Memory B cell (primary cell): ENCODE results near the gene SUFU.

Experiments
- ATAC-seq: fragments of 150-1000 bp; cut with Tn5 transposase; 2 replicates; pipeline ENCODE4 v1.10.0; 2021; ENCODE audit warnings: low read depth, mild to moderate bottlenecking, moderate library complexity
- DNase-seq, 2 donors: peaks; one replicate each; pipeline ENCODE4 v3.0.0; 2022; ENCODE audit warnings: low spot score in 2 of 2
- H3K27ac Mint-ChIP-seq: one replicate; pipeline ENCODE4 v1.8.0; 2022; ENCODE audit warnings: mild to moderate bottlenecking, moderate library complexity, mixed read lengths
- H3K27me3 Mint-ChIP-seq: one replicate; pipeline ENCODE4 v1.8.0; 2022; ENCODE audit warnings: mixed read lengths
- H3K36me3 Mint-ChIP-seq: one replicate; pipeline ENCODE4 v1.8.0; 2022; ENCODE audit warnings: mild to moderate bottlenecking, mixed read lengths
- H3K4me1 Mint-ChIP-seq: one replicate; pipeline ENCODE4 v1.8.0; 2022; ENCODE audit warnings: mixed read lengths
- H3K4me3 Mint-ChIP-seq: one replicate; pipeline ENCODE4 v1.8.0; 2022; ENCODE audit warnings: mild to moderate bottlenecking, moderate library complexity, mixed read lengths
- H3K9me3 Mint-ChIP-seq: one replicate; pipeline ENCODE4 v1.8.0; 2022; ENCODE audit warnings: mixed read lengths

Gene SUFU

DNA sequence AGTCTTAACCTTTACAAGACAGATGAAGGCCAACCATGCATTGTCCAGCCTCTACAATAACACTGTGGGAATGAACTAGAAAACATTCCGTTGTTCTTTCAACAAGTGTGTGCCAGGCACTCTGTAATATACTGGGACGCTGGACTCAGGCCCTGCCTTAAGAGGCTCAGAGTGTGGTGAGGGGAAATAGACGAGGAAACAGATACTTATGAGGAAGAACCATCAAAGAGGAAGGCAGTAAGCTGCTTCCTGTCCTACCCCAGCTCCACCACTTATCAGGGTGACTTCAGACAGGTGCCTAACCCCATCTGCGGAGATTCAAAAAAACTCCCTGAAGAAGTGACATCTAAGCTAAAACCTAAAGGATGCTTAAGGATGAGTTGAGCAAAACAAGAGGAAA lies 131.6 kb downstream of the SUFU start:
- Mint-ChIP-seq H3K9me3 (no peaks in the 10 kb centered on the region), H3K36me3 (peaks cover 7% of the 10 kb centered on the region), H3K27me3 (no peaks in the 10 kb centered on the region), H3K27ac (peak overlapping the region; percentile 85), H3K4me1 (peaks cover 15% of the 10 kb centered on the region), H3K4me3 (no peak overlapping the region)
- ATAC-seq, result peak; percentile 97
- peak in 1 of 2 donors; percentile 25 for DNase-seq

GRCh38 chr10:102639537-102639936 lies 135.8 kb downstream of the SUFU start:
- ATAC-seq (no peak), DNase-seq (no peak)
- no peak overlapping the region for H3K27ac Mint-ChIP-seq
- peaks cover 11% of the 10 kb centered on the region for H3K4me1 Mint-ChIP-seq
- no peaks in the 10 kb centered on the region for H3K9me3 Mint-ChIP-seq
- no peak overlapping the region for H3K4me3 Mint-ChIP-seq
- no peaks in the 10 kb centered on the region for H3K27me3 Mint-ChIP-seq
- no peaks in the 10 kb centered on the region for H3K36me3 Mint-ChIP-seq

- ATAC-seq, result no peak
- peak overlapping the region; percentile 94 for H3K27ac Mint-ChIP-seq
- H3K36me3 Mint-ChIP-seq, result peaks cover 2% of the 10 kb centered on the region
- H3K27me3 Mint-ChIP-seq, result no peaks in the 10 kb centered on the region
- DNase-seq, result no peak
- no peaks in the 10 kb centered on the region for H3K9me3 Mint-ChIP-seq
- H3K4me1 Mint-ChIP-seq, result peaks cover 8% of the 10 kb centered on the region
- peak overlapping the region; percentile 88 for H3K4me3 Mint-ChIP-seq
Observed at GRCh38 chr10:102641402-102641801, 137.6 kb downstream of the SUFU start.

DNA sequence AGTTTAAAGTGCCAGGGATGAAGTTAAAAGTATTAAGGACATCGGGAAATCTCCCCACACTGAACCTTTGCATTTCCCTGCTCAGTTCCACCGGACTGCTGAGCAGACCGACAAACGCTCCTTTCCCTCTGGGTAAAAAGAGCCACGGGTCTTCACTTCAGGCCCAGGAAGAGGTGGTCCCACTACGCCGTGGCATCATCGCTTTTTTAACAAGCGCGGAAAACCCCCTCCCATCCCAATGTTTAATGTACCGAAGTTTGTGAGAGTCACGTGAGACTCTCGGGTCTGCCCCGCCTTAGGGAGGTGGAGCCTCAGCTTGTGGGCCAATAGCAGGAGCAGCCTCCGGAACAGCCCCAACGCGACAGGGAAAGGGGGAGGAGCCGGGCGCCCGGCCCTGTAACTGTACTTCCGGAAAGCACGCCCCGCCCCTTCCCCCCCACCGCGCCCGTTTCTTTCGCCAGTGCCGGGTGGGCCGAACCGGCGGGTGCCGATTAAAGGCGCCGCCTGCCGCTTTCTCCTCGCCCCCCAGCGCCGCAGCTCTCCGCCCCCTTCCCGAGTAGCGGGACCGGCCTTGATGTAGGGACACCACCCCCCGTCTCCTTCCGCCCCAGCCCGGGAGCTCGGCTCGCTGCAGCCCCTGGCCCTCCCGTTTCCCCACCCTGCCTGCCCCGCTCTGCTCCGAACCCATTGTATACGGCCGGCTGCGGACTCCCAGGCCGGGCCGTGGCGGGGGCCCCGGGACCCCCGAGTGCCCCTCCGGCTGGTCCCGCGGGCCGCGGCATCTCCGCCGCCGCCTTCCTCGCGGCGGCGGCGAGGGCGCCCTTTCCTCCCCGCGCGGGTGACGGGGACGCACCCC lies 138.3 kb downstream of the SUFU start:
- Mint-ChIP-seq H3K27ac (peak overlapping the region; percentile 94), H3K27me3 (no peaks in the 10 kb centered on the region), H3K4me1 (peaks cover 13% of the 10 kb centered on the region), H3K9me3 (no peaks in the 10 kb centered on the region), H3K36me3 (peaks cover 2% of the 10 kb centered on the region), H3K4me3 (peak overlapping the region; percentile 93)
- DNase-seq (peak; percentile 83 to 92), ATAC-seq (peak; percentile 70)

DNA sequence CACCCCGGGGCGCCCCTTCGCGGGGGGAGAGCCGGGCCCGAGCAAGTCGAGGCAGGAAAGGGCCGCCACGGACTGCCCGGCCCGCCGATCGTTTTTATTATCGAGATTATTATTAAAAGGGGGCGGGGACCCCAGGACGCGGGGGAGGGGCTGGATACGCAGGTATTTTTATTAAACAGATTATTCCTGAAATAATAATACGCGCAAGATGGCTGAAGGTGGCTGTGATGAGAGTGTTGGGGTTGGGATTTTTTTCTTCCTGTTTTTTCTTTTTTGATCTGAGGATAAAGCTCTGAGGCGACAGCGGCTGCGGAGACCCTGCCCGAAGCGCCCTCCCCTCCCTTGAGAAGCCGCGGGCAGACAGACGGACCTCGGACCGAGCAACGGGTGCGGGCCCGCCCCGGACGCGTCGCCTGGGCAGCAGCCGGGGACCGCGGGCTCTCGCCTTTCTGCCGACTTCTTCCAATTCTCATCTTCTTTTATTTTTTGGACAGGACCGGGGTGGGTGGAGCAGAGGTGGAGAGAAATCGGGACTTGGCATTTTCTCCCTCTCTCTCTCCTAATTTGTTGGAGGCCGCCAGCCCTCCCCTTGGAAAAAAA lies 139.1 kb downstream of the SUFU start:
- peaks cover 2% of the 10 kb centered on the region for H3K36me3 Mint-ChIP-seq
- no peak for ATAC-seq
- peak overlapping the region; percentile 93 for H3K4me3 Mint-ChIP-seq
- DNase-seq, result peak; percentile 37 to 41
- H3K27ac Mint-ChIP-seq, result peak overlapping the region; percentile 84
- peaks cover 19% of the 10 kb centered on the region for H3K4me1 Mint-ChIP-seq
- H3K9me3 Mint-ChIP-seq, result no peaks in the 10 kb centered on the region
- H3K27me3 Mint-ChIP-seq, result no peaks in the 10 kb centered on the region

- Mint-ChIP-seq H3K4me3 (peak overlapping the region; percentile 93), H3K36me3 (peaks cover 2% of the 10 kb centered on the region), H3K4me1 (peaks cover 25% of the 10 kb centered on the region), H3K27me3 (no peaks in the 10 kb centered on the region), H3K27ac (peak overlapping the region; percentile 84), H3K9me3 (no peaks in the 10 kb centered on the region)
- no peak for DNase-seq
- ATAC-seq, result no peak
Observed at GRCh38 chr10:102643336-102644065, 139.7 kb downstream of the SUFU start.

DNA sequence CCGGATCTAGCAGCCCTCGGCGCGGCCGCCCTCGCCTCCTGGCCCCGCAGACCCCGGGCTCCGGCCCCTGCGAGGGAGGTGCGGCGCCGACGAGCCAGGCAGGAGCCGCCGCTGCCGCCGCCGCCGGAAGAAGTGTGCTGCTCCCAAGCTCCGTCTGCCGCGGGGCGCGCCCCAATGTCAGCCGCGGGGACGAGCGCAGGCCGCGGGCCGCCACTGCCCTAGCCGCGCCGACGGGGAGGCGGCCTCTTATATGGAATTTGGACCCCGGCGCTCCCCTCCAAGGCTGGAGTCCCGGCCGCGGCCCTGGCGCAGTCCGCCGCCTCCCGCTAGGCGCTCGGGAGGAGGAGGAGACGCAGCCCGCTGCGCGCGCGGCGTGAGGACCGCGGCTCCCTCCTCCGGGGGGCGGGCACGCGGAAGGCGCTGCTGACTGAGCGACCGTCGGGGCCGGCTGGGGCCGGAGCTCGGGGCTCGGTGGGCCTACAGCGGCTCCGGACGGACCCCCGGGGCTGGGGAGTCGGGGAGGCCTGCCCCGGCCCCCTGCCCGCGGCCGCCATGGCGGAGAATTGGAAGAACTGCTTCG lies 140.4 kb downstream of the SUFU start, which contains the start of gene TRIM8:
TRIM8 (plus strand) TSS at position 414 of the 580 bp plus-strand sequence; CDS start at position 553, 139 bp downstream.
- Mint-ChIP-seq H3K27me3 (no peaks in the 10 kb centered on the region), H3K4me1 (peaks cover 32% of the 10 kb centered on the region), H3K27ac (peak within 1 kb of the TSS; percentile 97), H3K36me3 (peaks cover 2% of the 10 kb centered on the region), H3K9me3 (no peaks in the 10 kb centered on the region), H3K4me3 (peak within 1 kb of the TSS; percentile 96)
- DNase-seq, result peak; percentile 41 to 71
- no peak for ATAC-seq

DNA sequence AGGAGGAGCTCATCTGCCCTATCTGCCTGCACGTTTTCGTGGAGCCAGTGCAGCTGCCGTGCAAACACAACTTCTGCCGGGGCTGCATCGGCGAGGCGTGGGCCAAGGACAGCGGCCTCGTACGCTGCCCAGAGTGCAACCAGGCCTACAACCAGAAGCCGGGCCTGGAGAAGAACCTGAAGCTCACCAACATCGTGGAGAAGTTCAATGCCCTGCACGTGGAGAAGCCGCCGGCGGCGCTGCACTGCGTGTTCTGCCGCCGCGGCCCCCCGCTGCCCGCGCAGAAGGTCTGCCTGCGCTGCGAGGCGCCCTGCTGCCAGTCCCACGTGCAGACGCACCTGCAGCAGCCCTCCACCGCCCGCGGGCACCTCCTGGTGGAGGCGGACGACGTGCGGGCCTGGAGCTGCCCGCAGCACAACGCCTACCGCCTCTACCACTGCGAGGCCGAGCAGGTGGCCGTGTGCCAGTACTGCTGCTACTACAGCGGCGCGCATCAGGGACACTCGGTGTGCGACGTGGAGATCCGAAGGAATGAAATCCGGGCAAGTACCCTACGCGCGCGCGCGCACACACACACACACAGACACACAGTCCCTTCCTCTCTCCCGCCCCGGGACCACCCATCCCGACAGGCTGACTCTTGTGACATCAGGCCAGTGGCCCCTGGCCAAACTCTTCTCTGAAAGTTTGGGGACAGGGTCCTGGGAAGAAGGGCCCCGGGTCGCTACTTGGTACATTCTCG lies 141.0 kb downstream of the SUFU start:
- Mint-ChIP-seq H3K9me3 (no peaks in the 10 kb centered on the region), H3K4me1 (peaks cover 36% of the 10 kb centered on the region), H3K36me3 (peaks cover 2% of the 10 kb centered on the region), H3K27me3 (no peaks in the 10 kb centered on the region), H3K4me3 (peak overlapping the region; percentile 96), H3K27ac (peak overlapping the region; percentile 97)
- ATAC-seq (peak; percentile 58), DNase-seq (peak; percentile 85 to 86)

- Mint-ChIP-seq H3K27ac (peak overlapping the region; percentile 97), H3K4me3 (peak overlapping the region; percentile 96), H3K27me3 (no peaks in the 10 kb centered on the region), H3K9me3 (no peaks in the 10 kb centered on the region), H3K4me1 (peaks cover 40% of the 10 kb centered on the region), H3K36me3 (peaks cover 2% of the 10 kb centered on the region)
- DNase-seq (peak in 1 of 2 donors; percentile 21), ATAC-seq (peak; percentile 0)
Observed at GRCh38 chr10:102645388-102645740, 141.6 kb downstream of the SUFU start.

- no peaks in the 10 kb centered on the region for H3K27me3 Mint-ChIP-seq
- peak overlapping the region; percentile 96 for H3K4me3 Mint-ChIP-seq
- no peaks in the 10 kb centered on the region for H3K9me3 Mint-ChIP-seq
- peak; percentile 4 for ATAC-seq
- H3K27ac Mint-ChIP-seq, result peak overlapping the region; percentile 97
- peaks cover 2% of the 10 kb centered on the region for H3K36me3 Mint-ChIP-seq
- peak; percentile 38 to 51 for DNase-seq
- H3K4me1 Mint-ChIP-seq, result peaks cover 46% of the 10 kb centered on the region
Observed at GRCh38 chr10:102645741-102646609, 142.2 kb downstream of the SUFU start.

- DNase-seq (peak in 1 of 2 donors; percentile 54), ATAC-seq (no peak)
- H3K4me1 Mint-ChIP-seq, result peaks cover 49% of the 10 kb centered on the region
- no peaks in the 10 kb centered on the region for H3K27me3 Mint-ChIP-seq
- H3K4me3 Mint-ChIP-seq, result peak overlapping the region; percentile 96
- peaks cover 2% of the 10 kb centered on the region for H3K36me3 Mint-ChIP-seq
- H3K9me3 Mint-ChIP-seq, result no peaks in the 10 kb centered on the region
- peak overlapping the region; percentile 97 for H3K27ac Mint-ChIP-seq
Observed at GRCh38 chr10:102646610-102647442, 143.1 kb downstream of the SUFU start.
